Upper lobe of left lung (tissue), 6 donors: ENCODE data around the gene IL10RA. TPM values are rescaled to one million over a fixed set of nuclear protein-coding genes. Genes with fewer than 3 reads are reported as not detected.

ENCODE experiments used
- ATAC-seq, 2 donors: fragments of 200-7000 bp; cut with Tn5 transposase; one replicate each; pipeline ENCODE4 v1.9.1; 2022; ENCODE audit warnings: mild to moderate bottlenecking in 2 of 2, moderate library complexity in 2 of 2; ENCODE audit not compliant: low FRiP score in 2 of 2
- DNase-seq, 2 donors: peaks; one replicate each; pipeline ENCODE4 v3.0.0-alpha.2; 2019 to 2020
- H3K27ac ChIP-seq, 4 donors: fragments of 200-600 bp; sonication (generic); one replicate each; pipeline ENCODE4 v1.5.1; 2016 to 2019
- H3K27me3 ChIP-seq, 4 donors: fragments of 200-600 bp; sonication (generic); one replicate each; pipeline ENCODE4 v1.5.1; 2017 to 2019
- H3K36me3 ChIP-seq, 4 donors: fragments of 200-600 bp; sonication (generic); one replicate each; pipeline ENCODE4 v1.5.1; 2016 to 2019
- H3K4me1 ChIP-seq, 4 donors: fragments of 200-600 bp; sonication (generic); one replicate each; pipeline ENCODE4 v1.5.1; 2018 to 2019
- H3K4me3 ChIP-seq, 4 donors: fragments of 200-600 bp; sonication (generic); one replicate each; pipeline ENCODE4 v1.5.1; 2017 to 2019; ENCODE audit warnings: mild to moderate bottlenecking in 2 of 4, moderate library complexity in 1 of 4
- H3K9me3 ChIP-seq, 4 donors: fragments of 200-600 bp; sonication (generic); one replicate each; pipeline ENCODE4 v1.5.1; 2018 to 2019
- CTCF ChIP-seq, 6 experiments: fragments of 450-650 bp in 4 of 6; fragments of 200-600 bp in 2 of 6; sonication (generic) in 2 of 6; IDR thresholded peaks; one replicate each; pipeline ENCODE4 v1.5.1; 2016 to 2019; ENCODE audit warnings: antibody characterized with exemption in 6 of 6
- EP300 ChIP-seq, 4 donors: sonication (generic); formaldehyde crosslinking; IDR thresholded peaks; one replicate each; pipeline ENCODE4 v1.5.1; 2017; ENCODE audit warnings: antibody characterized with exemption in 4 of 4, control low read depth in 2 of 4
- POLR2A ChIP-seq, 4 donors: fragments of 450-650 bp; IDR thresholded peaks; one replicate each; pipeline ENCODE4 v1.5.1; 2016 to 2017; ENCODE audit warnings: antibody characterized with exemption in 4 of 4, mild to moderate bottlenecking in 2 of 4
- POLR2AphosphoS5 ChIP-seq, 2 donors: sonication (generic); formaldehyde crosslinking; IDR thresholded peaks; one replicate each; pipeline ENCODE4 v1.5.1; 2017; ENCODE audit warnings: antibody characterized with exemption in 2 of 2
- WGBS, 2 donors: methylation state at CpG; one replicate each; pipeline ENCODE4 v1.1.5; 2017 to 2018; 5-methylcytosine and 5-hydroxymethylcytosine counted together
- total RNA-seq, 6 donors: library from RNA; depleted of rRNA in 4 of 6; stranded (reverse); fragments of >200 nt in 4 of 6; gene quantifications; one replicate each; pipeline versions ENCODE4 v1.1.0 to v1.2.1, GENCODE V29; 2016 to 2021
- donor health status: DM: no; HTN: no; CAD: no; lungs with moderate emphysema.
- donor health status: DM: no; HTN: yes; CAD: no; lungs with severe emphysema.

The IL10RA gene
- total RNA-seq, 6 donors from 2014 or later: 30.7 to 139 (median 46.1) TPM

DNA sequence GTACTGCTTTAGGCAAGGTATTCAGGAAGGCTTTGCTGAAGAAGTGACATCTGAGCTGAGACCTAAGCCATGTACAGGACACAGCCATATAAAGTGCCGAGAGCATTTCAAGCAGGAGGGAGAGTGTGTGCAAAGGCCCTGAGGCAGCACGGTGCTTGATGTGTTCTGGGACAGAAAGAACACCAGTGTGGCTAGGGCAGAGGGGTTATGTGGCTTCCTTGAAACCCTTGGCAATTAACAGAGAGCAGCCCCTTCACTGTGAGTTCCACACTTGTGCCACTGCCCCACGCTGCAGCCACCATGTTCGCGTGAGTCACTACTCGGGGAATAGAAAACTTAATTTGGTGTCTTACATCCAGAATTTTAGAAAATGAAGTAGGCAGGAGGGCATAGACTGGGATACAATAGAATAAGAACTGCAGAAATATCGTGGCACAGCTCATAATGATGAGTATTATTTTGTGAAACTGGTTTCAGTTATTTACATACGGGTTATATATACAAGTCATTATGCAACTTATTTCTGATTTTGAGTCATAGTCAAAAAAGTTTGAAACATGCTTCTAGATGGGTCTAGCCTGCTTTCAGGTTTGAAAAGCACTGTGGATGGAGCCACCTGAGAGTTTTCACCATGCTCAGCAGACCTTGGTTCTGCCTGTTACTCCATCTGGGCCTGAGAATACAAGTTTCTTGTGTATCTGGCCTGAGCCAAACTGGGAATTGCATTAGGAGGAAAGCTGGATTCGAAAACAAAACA is 11.8 kb downstream of the IL10RA start:
- Histone ChIP-seq H3K27ac (peak overlapping the region in 1 of 4 donors; percentile 11), H3K27me3 (no peaks in the 10 kb centered on the region), H3K9me3 (peaks cover 0 to 3% (median 0%) of the 10 kb centered on the region in 4 donors), H3K4me3 (no peak overlapping the region), H3K36me3 (peaks cover 0 to 24% (median 15%) of the 10 kb centered on the region in 4 donors), H3K4me1 (peaks cover 8 to 41% (median 18%) of the 10 kb centered on the region in 4 donors)
- ATAC-seq (no peak), DNase-seq (no peak)
- WGBS, 2 donors: 88 to 89% methylated on average over 9 of the region's 9 CpGs
- TF ChIP-seq CTCF (IDR thresholded peaks at IDR 0.05) (no peak), POLR2AphosphoS5 (IDR thresholded peaks at IDR 0.05) (no peak), POLR2A (IDR thresholded peaks at IDR 0.05) (no peak), EP300 (IDR thresholded peaks at IDR 0.05) (no peak)

DNA sequence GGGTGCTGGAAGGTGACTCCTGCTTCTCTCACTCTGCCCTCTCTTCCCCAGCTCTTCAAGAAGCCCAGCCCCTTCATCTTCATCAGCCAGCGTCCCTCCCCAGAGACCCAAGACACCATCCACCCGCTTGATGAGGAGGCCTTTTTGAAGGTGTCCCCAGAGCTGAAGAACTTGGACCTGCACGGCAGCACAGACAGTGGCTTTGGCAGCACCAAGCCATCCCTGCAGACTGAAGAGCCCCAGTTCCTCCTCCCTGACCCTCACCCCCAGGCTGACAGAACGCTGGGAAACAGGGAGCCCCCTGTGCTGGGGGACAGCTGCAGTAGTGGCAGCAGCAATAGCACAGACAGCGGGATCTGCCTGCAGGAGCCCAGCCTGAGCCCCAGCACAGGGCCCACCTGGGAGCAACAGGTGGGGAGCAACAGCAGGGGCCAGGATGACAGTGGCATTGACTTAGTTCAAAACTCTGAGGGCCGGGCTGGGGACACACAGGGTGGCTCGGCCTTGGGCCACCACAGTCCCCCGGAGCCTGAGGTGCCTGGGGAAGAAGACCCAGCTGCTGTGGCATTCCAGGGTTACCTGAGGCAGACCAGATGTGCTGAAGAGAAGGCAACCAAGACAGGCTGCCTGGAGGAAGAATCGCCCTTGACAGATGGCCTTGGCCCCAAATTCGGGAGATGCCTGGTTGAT is 12.6 kb downstream of the IL10RA start:
- no peaks in the 10 kb centered on the region for H3K9me3 ChIP-seq
- no peaks in the 10 kb centered on the region for H3K27me3 ChIP-seq
- ATAC-seq (no peak), DNase-seq (peak in 1 of 2 donors; percentile 69)
- H3K4me1 ChIP-seq: peaks cover 8 to 35% (median 19%) of the 10 kb centered on the region in 4 donors
- H3K36me3 ChIP-seq: peaks cover 0 to 24% (median 14%) of the 10 kb centered on the region in 4 donors
- H3K27ac ChIP-seq: peak overlapping the region in 1 of 4 donors; percentile 11
- H3K4me3 ChIP-seq: no peak overlapping the region
- WGBS, 2 donors: 89 to 98% methylated on average over 5 to 10 of the region's 10 CpGs
- no peak for TF ChIP-seq POLR2AphosphoS5 (IDR thresholded peaks at IDR 0.05)
- no peak for TF ChIP-seq CTCF (IDR thresholded peaks at IDR 0.05)
- no peak for TF ChIP-seq POLR2A (IDR thresholded peaks at IDR 0.05)
- no peak for TF ChIP-seq EP300 (IDR thresholded peaks at IDR 0.05)

- Histone ChIP-seq H3K9me3 (no peaks in the 10 kb centered on the region), H3K36me3 (peaks cover 0 to 24% (median 14%) of the 10 kb centered on the region in 4 donors), H3K27me3 (no peaks in the 10 kb centered on the region), H3K4me1 (peaks cover 8 to 34% (median 18%) of the 10 kb centered on the region in 4 donors), H3K4me3 (no peak overlapping the region), H3K27ac (peak overlapping the region in 1 of 4 donors; percentile 28)
- ATAC-seq (no peak), DNase-seq (peak in 1 of 2 donors; percentile 47)
- no peak for TF ChIP-seq CTCF (IDR thresholded peaks at IDR 0.05)
- peak in 1 of 4 donors; percentile 2 for TF ChIP-seq POLR2A (IDR thresholded peaks at IDR 0.05)
- WGBS, 2 donors: 83 to 87% methylated on average over 1 to 3 of the region's 3 CpGs
Observed at GRCh38 chr11:117999354-117999993, 13.3 kb downstream of the IL10RA start.

DNA sequence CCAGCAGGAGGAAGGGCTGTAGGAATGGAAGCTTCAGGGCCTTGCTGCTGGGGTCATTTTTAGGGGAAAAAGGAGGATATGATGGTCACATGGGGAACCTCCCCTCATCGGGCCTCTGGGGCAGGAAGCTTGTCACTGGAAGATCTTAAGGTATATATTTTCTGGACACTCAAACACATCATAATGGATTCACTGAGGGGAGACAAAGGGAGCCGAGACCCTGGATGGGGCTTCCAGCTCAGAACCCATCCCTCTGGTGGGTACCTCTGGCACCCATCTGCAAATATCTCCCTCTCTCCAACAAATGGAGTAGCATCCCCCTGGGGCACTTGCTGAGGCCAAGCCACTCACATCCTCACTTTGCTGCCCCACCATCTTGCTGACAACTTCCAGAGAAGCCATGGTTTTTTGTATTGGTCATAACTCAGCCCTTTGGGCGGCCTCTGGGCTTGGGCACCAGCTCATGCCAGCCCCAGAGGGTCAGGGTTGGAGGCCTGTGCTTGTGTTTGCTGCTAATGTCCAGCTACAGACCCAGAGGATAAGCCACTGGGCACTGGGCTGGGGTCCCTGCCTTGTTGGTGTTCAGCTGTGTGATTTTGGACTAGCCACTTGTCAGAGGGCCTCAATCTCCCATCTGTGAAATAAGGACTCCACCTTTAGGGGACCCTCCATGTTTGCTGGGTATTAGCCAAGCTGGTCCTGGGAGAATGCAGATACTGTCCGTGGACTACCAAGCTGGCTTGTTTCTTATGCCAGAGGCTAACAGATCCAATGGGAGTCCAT is 14.1 kb downstream of the IL10RA start:
- peaks cover 0 to 16% (median 12%) of the 10 kb centered on the region in 4 donors for H3K36me3 ChIP-seq
- H3K27ac ChIP-seq: peak overlapping the region in 2 of 4 donors; percentile 77
- peaks cover 8 to 31% (median 17%) of the 10 kb centered on the region in 4 donors for H3K4me1 ChIP-seq
- no peak overlapping the region for H3K4me3 ChIP-seq
- TF ChIP-seq POLR2AphosphoS5 (IDR thresholded peaks at IDR 0.05): no peak
- no peak for TF ChIP-seq POLR2A (IDR thresholded peaks at IDR 0.05)
- TF ChIP-seq CTCF (IDR thresholded peaks at IDR 0.05): no peak
- TF ChIP-seq EP300 (IDR thresholded peaks at IDR 0.05): no peak
- H3K27me3 ChIP-seq: no peaks in the 10 kb centered on the region
- DNase-seq (no peak), ATAC-seq (no peak)
- WGBS, 2 donors: 90 to 98% methylated on average over 3 to 4 of the region's 4 CpGs
- no peaks in the 10 kb centered on the region for H3K9me3 ChIP-seq
